HFF-Myc (cell line): ENCODE measurements around the gene ADGRG3.

Experiments used
- DNase-seq: peaks from one replicate; pipeline ENCODE4 v3.0.0-alpha.2; 2011; ENCODE audit warnings: low read depth; ENCODE audit errors: extremely low read depth
- H3K4me3 ChIP-seq: replicated peaks from 2 replicates; pipeline ENCODE4 v1.5.1; 2011; ENCODE audit warnings: low read depth, mild to moderate bottlenecking, control low read depth, low read length
- CTCF ChIP-seq: IDR thresholded peaks from 2 replicates; pipeline ENCODE4 v1.5.1; 2012; ENCODE audit warnings: mild to moderate bottlenecking, low read depth, low read length, control low read depth; ENCODE audit errors: missing control alignments

The ADGRG3 gene

GRCh38 chr16:57627184-57627871 is 40.8 kb upstream of the ADGRG3 start:
- no peak overlapping the region for H3K4me3 ChIP-seq
- TF ChIP-seq CTCF = peak; percentile 7
- DNase-seq = peak; percentile 25

DNA sequence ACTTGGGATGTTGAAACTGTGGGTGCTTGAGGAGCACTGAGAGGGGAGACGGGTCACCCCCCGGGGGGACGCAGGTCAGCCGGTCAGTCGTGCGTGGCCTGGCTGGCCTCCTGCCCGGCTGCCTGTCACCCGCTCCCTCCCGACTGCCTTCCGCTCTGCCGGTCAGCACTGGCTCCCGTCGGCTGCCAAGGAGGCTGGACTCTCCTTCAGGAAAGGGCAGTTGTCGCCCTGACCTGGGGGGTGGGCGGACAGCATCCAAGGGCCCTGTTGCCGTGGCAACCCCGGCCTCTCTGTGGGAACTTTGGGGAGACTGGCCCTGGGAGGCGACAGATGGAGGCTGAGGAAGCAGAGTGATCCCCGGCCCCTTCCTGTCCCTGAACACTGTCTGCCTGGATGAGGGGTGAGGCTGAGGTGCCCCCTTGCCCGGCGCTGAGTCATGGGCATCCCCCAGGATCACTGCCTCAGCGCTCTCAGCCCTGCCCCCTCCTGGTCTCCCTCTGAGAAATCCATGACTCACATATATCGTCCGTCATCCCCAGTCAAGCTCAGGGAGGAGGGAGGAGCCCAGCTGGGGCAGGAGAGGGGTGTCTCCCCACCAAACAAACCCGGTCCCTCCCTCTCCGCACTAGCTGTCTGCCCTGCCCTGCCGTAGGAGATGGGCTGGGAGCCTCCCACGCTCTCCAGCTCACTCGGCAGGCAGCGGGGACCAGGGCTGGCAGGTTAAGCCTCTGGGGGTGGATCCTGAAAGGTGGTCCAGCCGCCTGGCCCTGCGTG is 39.9 kb upstream of the ADGRG3 start, which contains the start of gene ADGRG1:
ADGRG1 (plus strand) TSS at position 623 of the 774 bp plus-strand sequence. CDS start 21,658 bp downstream, outside the sequence.
- DNase-seq = peak; percentile 69
- H3K4me3 ChIP-seq = no peak within 1 kb of the TSS
- TF ChIP-seq CTCF = peak; percentile 14

DNA sequence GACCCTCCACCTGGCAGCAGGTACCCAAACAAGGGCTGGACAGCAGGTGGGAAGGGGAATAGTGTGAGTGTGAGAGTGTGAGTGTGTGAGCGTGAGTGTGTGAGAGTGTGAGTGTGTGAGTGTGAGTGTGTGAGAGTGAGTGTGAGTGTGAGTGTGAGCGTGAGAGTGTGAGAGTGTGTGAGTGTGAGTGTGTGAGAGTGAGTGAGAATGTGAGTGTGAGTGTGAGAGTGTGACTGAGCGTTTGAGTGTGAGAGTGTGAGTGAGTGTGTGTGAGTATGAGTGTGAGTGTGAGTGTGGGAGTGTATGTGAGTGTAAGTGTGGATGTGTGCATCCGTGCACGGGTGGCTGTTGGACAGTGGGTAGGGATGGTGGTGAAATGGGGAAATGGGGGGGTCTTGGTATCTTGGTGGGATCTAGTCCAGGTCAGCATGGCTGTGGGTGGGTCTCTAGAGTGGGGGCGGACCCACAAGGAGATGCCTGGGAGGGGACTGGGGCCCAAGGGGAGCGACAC is 39.3 kb upstream of the ADGRG3 start:
- H3K4me3 ChIP-seq = no peak overlapping the region
- no peak for DNase-seq
- TF ChIP-seq CTCF = no peak

DNA sequence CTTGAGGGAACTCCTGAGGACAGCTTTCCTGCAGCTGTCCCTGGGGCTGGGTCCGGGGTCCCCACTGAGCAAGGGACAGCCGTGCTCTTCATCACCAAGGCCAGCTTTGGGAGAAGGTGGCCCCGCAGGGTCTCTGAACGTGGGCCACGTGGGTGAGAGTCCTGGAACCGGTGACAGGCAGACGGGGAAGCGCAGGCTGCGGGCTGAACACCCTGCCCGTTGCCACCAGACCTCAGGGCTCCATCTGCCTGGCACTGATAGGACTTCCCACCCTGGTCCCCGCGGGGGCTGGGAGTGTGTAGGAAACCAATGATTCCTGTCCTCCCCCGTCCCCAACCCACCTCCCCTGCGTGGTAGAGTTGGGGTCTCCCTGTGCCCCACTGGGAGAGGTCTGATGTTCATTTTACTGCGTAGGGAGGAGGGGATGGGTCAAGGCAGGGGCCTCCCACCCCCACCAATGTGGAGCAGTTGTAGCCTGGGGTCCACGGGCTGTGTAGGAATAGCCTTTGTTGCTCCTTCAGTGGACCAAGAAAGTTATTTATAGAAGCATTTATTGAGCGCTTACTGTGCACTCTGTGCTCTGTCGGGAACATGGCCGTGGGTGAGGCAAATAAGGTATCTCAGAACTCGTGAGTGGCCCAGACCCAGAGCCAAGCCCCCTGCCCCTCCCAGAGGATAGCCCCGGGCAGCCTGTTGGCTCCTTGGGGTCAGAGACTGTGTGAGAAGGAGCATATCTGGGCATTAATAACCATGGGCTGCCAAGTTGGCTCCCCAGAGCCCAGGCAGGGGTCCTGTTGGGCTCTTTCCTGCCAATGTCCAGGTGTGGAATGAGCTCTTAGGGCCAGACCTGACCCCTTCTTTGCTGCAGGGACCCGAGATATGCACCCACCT is 38.3 kb upstream of the ADGRG3 start:
- H3K4me3 ChIP-seq = no peak overlapping the region
- DNase-seq = no peak
- no peak for TF ChIP-seq CTCF

DNA sequence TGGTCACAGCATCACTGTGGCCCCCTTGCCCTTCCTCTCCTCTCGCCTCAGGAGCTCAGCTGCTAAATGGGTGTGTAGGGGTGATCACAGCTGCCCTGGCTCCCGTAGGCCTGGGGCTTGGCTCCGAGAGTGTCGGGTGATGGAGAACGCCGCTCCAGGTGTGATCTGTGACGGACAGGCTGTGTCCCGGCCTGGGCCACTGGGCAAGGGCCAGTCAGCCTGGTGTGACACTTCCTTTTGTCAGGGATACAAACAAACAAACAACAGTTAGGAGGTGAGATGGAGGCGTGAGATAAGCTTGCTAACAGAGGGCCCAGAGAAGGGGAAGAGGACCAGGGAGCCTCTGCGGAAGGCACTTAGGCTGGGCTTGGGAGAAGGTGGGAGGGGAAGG is 37.7 kb upstream of the ADGRG3 start:
- H3K4me3 ChIP-seq = no peak overlapping the region
- no peak for DNase-seq
- no peak for TF ChIP-seq CTCF
